Coronary artery (tissue), 2 donors: ENCODE measurements around the gene MIER2.

ENCODE experiments used
- DNase-seq: peaks from one replicate; pipeline ENCODE4 v3.0.0-alpha.2; 2017; ENCODE audit warnings: low spot score
- H3K27ac ChIP-seq, 2 donors: fragments of 200-600 bp; sonication (generic); one replicate each; pipeline ENCODE4 v1.5.1; 2016 to 2019
- H3K4me3 ChIP-seq: fragments of 200-600 bp; sonication (generic); 2 replicates; pipeline ENCODE4 v1.5.1; 2016; ENCODE audit warnings: mild to moderate bottlenecking, moderate library complexity
- CTCF ChIP-seq: fragments of 200-600 bp; sonication (generic); IDR thresholded peaks from one replicate; pipeline ENCODE4 v1.5.1; 2019; ENCODE audit warnings: antibody characterized with exemption

Gene MIER2

GRCh38 chr19:369256-369655 is 24.7 kb upstream of the MIER2 start:
- no peak for TF ChIP-seq CTCF
- Histone ChIP-seq H3K4me3 (no peak overlapping the region), H3K27ac (no peak overlapping the region)
- DNase-seq, result peak; percentile 19

GRCh38 chr19:368630-369024 is 24.0 kb upstream of the MIER2 start:
- Histone ChIP-seq H3K27ac (no peak overlapping the region), H3K4me3 (no peak overlapping the region)
- DNase-seq, result peak; percentile 36
- TF ChIP-seq CTCF, result no peak

GRCh38 chr19:367963-368629 is 23.5 kb upstream of the MIER2 start:
- no peak for DNase-seq
- no peak for TF ChIP-seq CTCF
- Histone ChIP-seq H3K27ac (no peak overlapping the region), H3K4me3 (no peak overlapping the region)

GRCh38 chr19:367561-367960 is 23.0 kb upstream of the MIER2 start:
- H3K27ac ChIP-seq, result no peak overlapping the region
- H3K4me3 ChIP-seq, result no peak overlapping the region
- no peak for DNase-seq
- TF ChIP-seq CTCF, result no peak

GRCh38 chr19:366951-367350 is 22.4 kb upstream of the MIER2 start:
- peak; percentile 58 for DNase-seq
- no peak overlapping the region for H3K4me3 ChIP-seq
- no peak overlapping the region for H3K27ac ChIP-seq
- TF ChIP-seq CTCF, result no peak

GRCh38 chr19:366205-366783 is 21.7 kb upstream of the MIER2 start:
- no peak overlapping the region for H3K4me3 ChIP-seq
- no peak overlapping the region for H3K27ac ChIP-seq
- no peak for TF ChIP-seq CTCF
- DNase-seq, result no peak
